ENCODE data around the gene SSUH2.

Gene SSUH2

DNA sequence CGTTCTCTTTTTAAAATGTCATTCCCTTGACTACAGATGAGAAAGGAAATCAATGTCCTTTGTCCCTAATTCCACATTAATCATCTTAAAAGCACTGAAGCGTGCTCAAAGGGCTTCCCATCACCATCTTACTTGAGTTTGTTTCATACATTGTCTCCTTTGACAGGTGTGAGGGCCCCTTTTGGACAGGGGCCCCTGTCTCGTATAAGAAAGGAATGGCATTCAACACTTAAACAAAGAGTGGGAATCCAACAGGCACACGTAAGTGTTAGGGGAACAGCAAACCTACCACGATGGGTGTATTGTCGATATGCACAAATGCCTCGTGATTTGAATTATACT is 5.0 kb downstream of the SSUH2 start:
- no peak for DNase-seq

DNA sequence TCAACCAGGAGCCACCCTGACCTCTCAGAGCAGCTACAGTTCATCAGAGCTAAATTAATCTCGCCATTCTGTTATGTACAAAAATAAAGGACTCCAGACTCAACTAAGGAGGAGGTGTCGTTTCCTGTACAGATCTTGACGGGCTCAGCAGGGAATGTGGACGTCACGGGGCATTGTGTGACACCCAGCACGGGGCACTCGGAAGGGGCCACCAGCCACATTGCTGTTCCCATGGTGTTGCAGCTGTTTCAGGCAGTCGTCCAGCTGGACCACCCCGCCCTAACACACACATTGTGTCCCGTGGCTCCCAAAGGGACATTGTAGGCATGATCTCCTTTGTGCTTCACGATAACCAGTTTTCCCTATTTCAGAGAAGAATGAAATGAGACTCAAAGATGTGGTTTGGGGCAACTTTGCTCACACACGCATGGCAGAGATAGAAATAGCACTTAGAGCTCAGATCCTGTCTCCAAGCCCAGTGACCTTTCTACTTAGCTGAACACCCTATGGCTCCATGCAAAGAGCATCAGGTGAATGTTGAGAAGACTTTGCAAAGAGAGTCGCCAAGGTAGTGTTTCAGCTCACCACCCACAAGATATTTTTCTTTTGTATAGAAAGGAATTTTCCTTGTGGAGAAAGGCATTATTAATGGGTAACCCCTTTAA is 5.5 kb downstream of the SSUH2 start:
- DNase-seq = no peak

DNA sequence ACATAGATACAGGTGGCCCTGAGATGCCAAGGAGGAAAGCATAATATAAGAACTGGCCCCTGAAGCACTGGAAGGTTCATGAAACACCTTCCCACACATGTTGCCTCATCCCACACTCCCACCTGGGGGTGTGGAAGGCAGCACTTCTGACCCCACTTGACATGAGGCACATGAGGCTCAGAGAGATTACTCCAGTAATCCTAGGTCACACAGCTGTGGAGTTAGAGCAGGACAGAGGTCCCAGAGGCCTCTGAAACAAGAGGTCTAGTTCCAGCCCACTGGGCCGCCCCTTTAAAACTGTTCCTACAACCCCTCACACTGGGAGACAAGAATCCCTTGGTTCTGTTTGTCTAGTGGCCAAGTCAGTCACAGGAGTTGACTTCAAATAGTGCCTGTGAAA is 7.2 kb downstream of the SSUH2 start:
- DNase-seq = no peak

DNA sequence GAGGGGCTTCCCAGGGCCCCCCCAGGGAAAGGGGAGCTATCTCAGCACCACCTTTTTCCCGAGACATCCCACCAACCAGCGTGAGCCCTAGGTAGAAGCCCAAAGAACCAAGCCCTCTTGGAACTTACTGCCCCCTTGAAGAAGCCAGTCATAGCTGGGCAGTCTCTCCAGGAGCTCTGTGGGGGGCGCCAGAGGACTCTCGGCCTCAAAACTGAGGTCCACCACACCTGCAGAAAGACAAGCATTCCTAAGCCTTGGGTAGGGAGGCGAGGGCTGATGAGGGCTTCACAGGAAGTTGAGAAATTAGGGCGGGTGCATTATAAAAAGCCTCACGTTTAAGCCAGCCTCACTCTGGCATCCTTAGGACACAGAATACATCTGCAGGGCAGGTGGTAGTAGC is 9.0 kb downstream of the SSUH2 start:
- DNase-seq = no peak

DNA sequence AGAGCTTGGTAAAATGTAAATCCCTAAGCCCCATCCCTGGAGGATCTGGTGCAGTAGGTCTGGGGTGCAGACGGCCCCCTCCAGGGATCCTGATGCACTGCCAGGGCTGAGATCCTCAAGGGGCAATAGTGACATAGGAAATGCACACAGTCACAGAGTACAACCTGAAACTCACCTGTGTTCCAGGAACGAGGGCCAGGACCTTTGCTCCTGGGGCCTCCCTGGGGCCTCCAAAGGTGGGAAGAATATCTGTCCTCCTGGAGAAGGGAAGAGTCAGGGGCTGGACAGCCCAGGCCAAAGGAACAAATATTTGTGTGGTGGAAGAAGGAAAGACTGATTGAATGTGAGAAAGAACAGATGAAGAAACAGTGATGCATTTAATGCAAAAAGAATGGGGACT is 9.5 kb downstream of the SSUH2 start:
- no peak for DNase-seq

DNA sequence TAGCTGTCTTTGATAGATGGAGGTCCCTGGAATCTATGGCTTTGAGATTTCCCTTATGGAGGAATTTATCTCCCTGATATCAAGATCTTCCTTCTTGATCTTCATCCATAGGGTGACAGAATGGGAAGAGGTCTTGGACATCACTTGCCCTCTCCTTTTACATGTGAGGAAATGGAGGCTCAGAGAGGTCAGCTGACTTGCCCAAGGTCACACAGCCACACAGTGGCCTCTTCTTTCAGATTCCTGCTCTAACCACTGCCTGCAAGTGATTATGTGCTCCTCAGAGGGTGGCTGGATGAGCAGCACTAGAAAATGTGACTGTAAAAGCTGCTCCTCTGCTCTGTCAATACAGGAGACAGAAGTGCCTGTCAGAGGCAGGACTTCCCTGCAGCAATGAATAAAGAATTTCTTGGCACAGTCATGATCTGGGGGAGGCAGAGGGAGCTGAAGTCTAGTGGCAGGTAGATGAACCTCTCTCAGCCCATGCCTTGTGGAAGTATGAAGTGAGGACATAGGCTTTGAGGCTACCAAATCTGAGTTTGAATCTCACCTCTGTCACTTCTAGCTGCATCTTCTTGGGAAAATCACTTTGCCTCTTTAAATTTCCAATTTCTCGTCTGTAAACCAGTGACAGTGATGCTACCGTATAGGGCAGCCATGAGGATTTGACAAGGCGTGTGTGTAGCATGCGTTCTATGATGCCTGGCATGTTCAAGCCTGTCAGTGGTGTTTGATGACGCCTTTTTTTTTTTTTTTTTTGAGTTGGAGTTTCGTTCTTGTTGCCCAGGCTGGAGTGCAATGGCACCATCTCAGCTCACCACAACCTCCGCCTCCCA is 12.0 kb downstream of the SSUH2 start:
- no peak for DNase-seq

DNA sequence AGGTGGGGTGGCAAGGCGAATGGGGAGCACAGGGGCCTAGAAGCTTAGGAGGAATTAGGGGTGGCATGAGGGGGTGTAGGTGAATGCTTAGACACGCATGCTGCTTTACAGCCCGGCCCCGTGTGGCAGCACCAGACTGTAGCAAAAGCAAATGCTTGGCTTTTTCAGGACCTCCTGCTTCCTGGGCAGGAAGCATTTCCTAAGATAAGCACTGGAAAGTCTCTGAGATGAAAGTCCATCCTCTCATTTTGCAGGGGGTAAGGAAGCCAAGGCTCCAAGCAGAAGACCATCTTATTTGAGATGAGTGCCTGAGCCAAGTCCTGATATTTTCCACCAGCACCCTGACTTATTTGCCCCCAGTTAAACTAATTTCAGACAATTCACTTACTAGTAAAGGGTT is 12.9 kb downstream of the SSUH2 start:
- no peak for DNase-seq

DNA sequence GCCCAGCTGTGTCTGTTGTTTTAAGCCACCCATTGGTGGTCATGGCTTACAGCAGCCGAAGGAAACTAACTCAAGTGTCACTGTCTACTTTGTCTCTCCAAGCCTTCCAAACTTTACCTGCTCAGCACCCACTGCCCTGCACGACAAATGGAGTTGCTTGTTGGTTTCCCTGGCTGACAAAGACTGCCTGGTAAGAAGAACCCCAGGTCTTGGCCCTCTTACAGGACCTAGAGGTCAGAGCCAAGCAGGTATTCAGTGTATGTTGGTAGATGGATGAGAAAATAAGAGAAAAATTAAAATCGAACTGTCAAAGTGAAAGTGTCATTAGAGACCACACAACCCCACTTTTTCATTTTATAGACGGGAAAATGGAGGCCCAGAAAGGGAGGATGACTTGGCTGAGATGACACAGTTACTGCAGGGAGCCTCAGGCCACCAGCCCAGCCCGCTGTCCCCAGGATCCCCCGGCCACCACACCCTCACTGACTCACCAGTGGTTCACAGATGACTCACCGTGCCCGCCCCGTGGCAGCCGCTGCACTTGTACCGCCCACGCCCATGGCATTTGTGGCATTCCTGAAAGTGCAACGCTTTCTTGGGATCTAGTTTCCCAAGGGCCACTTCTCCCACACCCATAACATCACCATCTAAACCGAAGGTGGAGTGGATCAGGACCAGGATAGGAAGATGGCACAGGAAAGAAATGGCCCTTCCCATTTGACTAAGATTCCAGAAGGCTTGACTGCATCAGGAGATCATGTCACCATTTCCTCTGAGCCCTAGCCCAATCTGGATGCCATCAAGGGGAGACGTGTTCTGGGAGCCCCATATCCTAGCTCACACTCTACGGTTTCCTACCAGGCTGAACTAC is 15.2 kb downstream of the SSUH2 start:
- DNase-seq = peak; percentile 56

DNA sequence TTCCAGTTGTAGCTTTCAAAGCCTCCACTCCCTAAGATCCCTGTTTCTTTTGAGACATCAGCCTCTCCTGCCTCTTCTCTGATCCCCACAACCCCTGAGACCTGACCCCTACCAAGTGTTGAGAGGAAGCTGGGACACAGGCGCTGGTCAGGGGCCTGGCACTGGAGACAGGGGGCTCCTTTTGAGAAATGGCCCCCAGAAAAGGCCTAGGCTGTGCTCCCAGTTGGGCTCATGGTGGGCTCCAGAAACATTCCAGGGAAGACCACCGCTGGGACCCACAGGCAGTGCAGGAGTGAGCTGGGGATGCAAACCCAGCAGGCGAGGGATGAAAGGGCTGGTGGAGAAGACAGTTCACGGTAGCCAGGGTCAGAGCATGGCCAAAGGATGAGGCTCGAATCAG is 16.6 kb downstream of the SSUH2 start:
- DNase-seq = no peak

DNA sequence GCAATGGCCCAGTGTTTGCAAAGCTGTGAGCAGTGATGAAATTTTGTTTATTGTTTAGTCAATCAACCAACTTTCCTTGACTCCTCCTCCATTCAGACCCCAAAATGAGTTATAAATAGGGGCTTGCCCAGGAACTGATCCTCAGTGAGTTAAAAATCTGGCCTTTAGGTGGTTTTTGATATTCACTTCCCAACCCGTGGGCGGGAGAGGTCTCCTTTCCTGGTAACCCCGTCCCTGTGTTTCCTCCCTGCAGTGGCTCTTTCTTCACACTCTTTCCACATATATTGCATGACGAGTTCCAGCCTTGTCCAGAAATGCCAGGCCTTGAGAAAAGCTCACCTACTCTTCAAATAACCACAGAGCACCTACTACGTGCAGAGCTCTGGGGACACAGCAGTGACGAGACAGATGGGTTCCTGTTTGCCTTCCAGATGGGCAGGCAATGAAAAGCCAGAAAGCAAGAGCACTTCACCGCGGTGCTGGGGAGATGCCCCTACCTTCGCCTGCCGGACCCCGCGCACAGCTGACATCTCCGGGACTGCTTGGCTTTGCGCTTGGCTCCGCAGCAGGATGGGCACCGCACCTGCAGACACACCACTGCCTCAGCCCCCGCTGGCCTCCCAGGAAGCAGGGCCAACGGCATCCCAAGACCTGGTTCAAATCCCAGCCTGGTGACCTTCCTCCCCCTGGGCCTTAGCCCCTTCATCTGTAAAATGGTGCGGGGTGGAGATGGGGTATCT is 17.2 kb downstream of the SSUH2 start:
- no peak for DNase-seq

DNA sequence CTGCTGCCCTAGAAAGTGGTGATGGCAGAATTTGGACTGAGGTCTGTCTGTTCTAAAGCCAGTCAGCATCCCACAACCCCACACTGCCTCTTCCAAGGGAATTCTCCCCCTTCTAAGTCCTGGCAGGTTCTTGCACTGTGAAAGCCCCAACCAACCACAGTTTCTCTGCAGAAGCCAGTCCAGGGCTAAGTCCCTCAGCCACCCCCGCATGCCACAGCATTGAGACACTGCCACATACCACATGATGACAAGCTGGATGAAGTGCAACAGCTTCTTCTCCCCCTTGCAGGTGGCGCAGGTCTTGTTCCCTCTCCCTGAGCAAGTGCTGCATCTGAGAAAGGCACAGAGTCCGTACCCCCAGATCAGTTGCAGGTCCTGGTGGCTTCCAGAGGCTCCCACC is 18.6 kb downstream of the SSUH2 start:
- DNase-seq = no peak

DNA sequence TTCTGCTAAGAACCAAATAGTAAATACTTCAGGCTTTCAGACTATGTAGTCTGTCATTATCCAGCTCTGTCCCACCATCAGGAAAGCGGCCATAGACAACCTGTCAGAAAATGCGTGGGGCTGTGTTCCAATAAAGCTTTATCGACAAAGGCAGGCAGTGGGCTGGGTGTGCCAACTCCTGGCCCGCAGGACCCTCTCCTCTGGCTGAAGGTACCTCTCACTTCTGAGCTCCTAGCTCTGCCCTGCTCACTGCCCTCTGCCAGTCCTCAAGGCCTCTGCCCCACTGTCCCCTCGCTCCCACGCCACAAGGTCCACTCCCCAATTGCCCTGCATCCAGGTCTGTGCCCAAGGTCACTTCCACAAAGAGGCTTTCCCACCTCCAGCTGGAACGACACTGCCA is 20.0 kb downstream of the SSUH2 start:
- no peak for DNase-seq

DNA sequence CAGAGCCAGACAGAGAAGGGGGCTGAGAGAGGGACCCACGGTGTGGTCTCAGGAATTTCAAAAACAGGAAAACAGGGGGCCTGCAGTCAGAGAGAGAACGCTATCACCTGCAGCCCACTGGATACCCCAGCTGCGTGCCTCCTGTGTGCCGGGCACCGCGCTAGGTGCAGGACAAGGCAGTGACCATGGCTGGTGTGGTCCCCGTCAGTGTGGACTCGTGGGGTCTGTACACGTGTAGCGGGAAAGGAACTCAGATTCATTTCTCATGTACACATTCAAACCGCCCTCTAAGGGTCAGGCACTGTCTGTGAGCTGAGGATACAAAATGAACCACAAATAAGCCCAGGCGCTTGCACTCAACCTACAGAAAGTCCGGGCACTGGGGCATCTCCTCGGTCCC is 20.9 kb downstream of the SSUH2 start:
- no peak for DNase-seq

DNA sequence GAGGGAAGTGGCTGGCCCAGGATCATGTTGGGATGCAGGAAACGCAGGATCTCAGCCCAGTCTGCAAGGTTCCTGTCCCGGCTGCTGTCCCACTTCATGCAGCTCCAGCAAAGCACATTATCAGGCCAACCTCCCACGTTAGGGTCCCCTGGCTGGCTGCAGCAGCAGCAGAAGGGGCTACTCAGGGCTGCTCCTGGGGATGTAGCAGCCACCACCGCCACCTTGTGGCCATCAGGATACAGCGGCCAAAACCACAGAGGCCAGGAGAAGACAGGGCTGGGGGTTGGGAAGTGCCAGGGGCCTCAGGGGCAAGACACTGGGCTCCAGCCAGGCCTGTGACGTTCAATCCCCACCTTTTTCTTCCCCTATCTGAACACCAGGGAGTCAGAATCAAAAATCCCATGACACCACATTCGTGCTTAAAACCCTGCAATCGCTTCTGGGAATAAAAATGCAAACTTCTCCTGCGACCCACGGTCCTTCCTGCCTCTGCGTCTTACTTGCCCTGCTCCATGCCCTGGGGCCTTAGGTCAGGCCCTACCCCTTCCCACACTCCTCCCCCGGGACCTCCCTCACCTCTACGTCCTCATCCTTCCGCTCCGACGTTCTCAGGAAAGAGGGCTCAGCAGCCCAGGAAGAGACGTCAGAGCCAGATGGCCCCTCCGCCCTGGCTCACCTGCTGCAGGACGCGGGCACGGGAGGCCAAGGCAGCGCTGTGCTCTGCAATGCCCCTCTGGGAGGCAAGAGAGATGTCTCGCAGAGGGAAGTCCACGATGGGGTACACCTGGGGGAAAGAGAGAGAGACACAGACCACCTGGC is 21.5 kb downstream of the SSUH2 start:
- DNase-seq = peak; percentile 18

DNA sequence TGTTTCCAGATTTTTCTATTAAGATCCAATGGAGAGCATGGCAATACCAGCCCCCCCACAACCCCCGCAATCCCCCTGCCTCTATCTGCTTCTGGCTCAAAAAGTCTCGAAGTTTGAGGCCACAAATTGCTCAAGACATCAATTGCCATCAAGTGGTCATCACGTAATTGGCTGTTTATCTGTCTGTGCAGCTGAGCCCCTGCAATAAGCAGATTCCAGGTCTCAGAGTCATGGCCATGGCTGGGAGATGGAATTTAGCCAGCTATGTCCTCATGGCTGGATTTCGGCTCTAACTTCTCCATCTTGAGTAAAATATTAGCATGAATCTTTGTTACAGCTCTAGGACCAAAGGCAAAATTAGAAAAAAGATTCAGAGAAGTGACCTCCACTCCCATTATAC is 22.7 kb downstream of the SSUH2 start:
- DNase-seq = no peak

DNA sequence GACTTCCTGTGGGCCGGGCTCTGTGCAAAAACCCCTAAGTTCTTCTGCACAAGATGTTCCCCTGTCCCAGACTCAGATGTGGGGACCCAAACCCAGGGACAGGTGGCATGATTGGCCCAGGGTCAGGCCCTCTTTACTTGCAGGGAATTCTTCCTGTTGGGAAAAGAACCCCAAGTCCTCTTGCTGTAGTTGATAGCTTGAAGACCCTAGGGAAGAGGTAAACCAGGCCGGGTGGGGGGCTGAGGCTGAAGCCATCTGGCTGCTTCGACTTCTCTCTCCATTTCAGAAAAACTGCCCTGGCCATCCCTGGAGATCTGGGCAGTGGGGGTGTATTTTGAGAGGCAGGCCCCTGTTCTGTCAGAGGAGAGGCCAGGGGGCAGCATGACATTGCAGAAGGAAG is 23.5 kb downstream of the SSUH2 start:
- DNase-seq = no peak

DNA sequence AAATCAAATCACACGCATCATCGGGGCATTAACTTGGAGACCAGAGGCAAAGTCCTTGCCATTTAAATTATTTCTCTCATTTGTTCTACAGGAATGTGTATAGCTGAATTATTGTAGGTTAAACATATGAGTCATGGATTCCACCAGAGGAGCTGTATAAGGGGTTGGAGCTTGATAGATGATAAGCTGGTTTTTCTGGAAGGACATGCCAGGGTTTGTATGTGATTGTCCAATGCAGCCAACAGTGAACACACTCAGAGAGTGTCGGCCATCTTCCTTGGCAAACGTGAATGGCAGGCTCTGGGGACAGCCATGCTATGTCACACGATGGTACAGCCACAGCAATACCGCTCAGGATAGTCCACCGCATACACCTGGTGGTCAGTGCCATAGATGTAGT is 25.1 kb downstream of the SSUH2 start:
- DNase-seq = no peak

DNA sequence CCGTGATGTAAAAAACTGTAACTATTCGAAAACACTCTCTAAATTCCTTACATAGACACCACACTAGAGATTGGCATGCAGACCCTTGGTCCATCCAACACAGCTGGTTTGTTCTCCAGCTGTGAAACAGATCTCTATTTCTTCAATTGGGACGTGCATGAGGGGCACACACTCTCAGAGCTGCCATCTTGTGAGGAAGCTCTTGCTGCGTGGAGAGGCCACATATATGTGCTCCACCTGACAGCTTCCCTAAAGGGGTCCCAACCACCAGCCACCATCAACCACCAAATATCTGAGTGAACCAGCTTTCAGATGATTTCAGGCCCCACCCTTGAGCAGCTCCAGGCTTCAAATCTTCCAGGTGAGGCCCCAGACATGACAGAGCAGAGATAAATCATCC is 25.6 kb downstream of the SSUH2 start:
- DNase-seq = no peak

DNA sequence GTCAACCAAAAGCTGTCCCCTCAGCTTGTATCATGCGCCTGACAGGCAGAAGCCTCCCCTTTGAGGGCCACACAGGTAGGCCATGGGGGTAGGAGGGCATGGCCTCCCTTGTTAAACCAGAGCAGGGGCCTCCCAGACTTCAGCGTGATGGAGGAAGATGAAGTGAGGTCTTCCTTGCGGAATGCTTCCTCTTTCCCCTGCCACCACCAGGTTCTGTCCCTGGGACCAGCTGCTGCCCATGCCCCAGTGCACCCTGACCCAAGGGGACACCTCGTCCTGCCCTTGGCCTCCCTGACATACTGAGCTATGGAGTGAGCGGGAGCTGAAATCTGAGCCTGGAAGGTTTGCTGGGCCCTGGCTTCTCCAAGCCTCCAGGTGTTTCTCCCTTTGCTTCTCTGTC is 26.7 kb downstream of the SSUH2 start:
- DNase-seq = no peak

DNA sequence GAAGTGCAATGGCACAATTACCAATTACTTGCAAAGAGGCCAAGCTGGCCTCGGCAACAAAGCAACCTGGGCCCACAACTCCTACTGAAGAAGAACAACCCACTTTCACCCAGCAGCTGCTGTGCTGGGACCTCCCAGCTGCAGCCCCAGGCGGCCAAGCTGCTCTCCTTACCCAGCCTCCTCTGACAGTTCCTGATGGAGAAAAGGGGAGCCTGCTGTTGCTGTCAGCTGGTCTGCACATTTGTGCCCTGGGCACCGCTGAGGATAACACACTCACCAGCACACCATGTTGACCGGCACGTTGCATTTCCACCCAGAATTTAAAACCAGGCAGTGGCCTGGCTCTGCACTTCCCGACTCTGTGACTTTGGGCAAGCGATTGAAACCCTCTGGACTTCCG is 33.6 kb downstream of the SSUH2 start:
- DNase-seq = no peak

DNA sequence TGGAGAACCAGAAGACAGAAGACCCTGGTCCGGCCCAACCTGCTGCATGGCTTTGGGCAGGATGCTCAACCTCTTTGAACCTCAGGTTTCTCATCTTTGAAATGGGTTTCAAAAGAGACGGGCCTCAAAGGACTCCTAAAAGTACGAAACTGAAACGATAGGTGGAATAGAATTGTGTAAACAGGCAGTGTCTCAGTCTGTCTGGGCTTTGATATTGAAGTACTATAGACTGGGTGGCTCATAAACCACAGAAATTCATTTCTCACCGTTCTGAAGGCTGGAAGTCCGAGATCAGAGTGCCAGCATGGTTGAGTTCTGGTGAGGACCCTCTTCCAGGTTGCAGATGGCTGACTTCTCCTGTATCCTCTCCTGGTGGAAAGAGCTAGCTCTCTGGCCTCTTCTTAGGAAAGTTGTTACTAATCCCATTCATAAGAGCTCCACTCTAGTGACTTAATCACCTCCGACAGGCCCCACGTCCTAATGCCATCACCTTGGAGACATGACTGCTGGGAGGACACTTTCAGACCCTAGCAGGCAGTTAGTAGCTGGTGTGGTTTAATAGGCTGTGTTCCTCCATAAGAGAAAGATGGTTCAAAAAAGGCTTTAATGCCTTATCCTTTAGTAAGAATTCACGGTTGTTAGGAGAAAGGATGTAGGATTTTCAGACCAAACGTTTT is 35.7 kb downstream of the SSUH2 start:
- DNase-seq = no peak
